CD4-positive, alpha-beta T cell treated with Interleukin-15 for 1 hour (primary cell): ENCODE data around the gene TBRG4.

ENCODE experiments used
- DNase-seq: peaks from one replicate; pipeline ENCODE4 v3.0.0-alpha.2; 2020

TBRG4 gene

DNA sequence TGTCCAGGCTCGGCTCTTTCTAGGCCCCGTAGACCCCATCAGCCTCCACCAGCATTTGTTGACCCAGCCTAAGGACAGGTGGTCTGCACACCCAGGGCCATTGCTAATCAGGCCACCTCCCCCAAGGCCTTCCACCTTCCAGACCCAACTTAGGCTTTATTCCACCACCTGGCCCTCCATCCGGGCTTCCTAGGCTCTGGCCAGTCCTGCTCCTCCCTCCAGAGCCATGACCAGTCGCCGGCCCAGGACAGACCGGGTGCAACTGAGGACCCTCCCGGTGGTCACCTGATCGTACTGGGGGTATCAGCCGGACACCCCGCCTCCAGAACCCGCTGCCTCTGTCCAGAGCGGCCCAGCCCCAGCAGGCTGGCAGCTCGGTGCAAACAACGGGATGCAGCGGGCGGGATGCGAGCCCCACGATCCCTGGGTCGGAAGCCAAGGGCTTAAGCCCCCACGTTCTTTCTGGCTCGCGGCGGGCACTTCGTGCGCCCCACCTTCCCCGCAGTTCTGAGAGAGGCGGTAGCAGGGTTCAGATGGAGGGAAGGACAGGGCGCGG is 23.3 kb downstream of the TBRG4 start:
- no peak for DNase-seq

DNA sequence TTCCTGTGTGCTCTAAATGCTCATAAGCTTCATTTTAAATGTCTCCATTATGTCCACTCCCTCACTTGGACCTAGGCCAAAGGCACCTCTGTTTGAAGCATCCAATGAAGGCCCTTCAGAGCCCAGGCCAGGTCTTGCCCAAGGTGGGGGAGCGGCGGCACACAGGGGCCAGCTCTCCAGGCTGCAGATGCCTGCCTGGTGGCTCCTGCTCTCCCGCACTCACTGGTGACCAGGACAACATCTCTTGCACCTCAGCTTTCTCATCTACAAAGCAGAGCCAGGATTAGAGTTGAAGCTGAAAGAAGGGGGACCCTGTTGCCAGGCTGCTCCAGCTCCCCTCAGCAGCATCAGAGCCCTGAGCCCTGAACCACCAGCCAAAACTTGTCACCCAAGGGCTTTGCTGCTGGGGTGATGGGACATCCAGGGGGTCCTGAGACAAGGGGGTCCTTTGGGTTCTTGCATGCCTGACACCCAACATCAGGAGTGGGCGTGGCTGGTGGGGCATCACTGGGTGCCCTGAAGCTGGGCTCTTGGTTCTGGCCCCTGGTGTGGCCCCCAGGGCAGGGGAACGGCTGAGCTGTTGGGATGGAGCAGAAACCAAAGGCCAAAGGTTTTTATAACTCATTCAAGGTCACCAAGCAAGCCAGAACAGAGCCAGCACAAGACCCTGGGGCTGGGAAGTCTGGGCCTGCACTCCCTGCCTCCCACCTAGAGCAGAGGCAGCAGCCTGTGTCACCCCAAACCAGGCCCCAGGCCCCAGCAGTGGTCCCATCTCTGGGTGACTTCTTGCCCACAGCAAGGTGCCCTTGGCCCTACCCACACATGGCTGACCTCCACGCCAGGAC is 24.0 kb downstream of the TBRG4 start:
- no peak for DNase-seq

DNA sequence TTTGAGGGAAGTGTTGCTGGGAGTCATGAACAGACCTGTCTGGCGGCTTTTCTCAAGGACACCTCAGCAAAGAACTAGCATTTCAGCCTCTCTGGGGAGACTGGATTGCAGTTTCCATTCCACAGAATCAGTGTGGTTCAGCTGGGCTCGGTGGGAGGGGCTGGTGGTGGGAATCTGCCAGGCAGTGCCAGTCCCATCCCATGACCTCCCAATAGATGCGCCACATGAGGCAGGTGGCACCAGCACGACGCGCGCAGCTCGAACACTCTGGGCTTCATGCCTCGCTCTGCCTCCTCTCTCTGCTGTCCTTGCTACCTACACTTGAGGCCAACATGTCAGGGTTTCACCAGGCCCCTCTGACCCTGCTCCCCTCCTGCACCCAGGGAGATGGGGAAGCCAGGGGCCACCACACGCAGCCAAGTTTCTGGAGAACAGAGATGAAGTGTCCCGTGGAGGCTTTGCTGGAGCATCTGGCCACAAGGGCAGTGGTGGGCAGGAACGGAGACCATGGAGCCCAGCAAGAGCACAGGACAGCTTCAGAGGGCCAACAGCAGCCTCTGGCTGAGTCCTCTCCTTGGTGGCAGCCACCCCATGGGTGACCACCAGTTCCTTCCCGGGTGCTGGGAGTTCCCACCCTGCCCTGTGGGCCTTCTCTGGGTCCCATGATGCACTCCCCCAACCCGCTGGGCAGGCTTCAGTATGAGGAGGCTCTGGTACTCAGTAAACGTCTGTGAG is 25.0 kb downstream of the TBRG4 start:
- no peak for DNase-seq

DNA sequence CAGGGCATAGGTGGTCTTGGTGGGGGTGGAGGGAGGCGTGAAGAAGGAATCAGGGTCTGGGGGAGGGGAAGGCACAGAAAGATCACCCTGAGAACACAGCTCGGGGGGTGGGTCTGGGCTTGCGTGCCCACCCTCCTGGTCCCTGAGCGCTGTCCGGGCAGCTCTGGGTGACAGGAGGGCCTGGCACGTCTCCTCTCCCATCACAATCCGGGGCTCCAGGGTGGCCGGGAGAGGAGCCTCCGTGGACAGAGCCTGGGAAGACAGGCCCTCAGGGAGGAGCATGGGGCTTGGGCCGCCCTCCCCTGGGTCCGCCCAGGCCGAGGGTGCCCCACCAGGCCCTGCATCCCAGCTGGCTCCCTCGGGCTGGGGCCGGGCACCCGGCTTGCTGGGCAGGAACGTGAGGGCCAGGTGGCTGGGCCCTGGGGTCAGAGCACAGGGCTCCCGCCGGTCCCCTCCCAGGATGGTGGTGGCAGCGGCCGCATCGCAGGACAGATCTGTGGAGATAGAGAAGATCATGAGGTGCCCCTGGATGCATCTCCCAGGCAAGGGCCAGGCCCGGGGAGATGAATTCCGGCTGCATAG is 25.8 kb downstream of the TBRG4 start:
- no peak for DNase-seq

DNA sequence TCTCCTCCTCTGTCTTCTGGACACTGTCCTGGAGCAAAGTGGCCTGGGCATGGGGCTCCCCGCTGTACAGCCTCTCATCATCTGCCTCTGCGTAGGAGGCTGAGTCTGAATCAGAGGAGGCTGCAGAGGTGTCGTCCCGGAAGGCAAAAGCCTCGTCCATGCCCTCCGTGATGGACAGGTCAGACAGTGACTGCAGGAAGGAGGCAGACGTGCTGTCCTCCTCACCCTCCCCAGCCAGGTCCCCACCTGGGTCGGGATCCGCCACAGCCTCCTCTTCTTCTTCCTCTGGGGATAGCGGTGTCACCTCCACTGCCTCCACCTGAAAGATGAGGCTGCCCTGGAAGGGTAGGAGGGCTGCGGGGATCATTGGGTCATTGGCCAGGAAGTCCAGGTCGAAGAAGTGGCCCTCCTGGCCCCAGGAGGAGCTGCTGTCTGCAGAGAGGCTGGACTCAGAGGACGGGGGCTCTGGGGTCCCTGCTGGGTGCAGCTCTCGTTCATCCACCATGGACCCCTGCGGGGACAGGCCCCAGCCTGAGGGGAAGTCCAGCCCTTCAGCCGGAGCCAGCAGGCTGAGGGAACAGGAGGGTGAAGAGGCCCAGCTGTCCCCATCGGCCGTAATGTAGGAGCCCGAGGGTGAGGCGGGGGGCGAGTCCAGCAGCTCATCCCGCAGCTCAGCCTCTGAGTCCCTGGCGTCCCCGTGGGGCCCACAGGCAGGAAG is 26.4 kb downstream of the TBRG4 start:
- no peak for DNase-seq

DNA sequence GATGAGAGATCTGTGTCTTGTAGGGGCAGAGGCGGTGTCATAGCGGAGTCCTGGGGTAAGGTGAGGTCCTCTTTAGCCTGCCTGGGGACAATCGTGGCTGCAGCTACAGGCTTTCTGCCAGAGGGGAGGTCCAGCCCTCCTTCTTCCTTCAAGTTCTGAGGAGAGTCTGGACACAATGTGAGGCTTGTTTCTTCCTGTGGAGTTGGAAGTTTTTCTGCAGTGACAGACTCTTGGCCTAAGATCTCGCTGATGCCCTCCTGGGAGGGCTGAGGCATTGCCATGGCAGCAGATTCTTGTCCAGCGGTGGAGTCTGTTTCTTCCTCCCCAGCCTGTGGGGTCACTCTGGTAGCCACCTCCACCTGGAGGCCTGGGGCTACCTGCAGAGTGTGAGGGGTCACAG is 27.2 kb downstream of the TBRG4 start:
- DNase-seq = no peak

DNA sequence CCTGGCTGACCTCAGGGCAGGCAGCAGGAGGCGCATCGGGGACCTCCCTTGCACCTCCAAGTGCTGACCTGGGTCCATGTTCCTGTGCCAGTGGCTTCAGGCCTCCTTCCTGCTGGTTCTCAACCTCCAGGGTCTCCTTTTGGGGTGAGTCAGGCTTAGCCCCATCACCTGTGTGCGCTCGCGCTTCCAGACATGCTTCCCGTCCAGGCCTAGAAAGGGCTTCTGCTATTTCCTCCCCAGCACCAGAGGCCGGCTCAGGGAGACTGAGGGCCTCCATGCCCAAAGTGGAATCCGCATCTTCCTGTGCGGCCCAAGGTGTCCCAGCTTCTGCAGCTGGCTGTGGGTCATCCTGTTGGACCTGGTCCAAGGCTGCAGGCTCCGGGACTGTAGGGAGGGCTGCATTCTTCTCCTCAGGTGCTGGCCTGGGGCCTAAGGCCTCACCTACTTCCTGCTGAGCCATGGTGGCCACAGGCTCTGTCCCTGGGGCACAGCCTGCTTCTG is 28.6 kb downstream of the TBRG4 start:
- no peak for DNase-seq

DNA sequence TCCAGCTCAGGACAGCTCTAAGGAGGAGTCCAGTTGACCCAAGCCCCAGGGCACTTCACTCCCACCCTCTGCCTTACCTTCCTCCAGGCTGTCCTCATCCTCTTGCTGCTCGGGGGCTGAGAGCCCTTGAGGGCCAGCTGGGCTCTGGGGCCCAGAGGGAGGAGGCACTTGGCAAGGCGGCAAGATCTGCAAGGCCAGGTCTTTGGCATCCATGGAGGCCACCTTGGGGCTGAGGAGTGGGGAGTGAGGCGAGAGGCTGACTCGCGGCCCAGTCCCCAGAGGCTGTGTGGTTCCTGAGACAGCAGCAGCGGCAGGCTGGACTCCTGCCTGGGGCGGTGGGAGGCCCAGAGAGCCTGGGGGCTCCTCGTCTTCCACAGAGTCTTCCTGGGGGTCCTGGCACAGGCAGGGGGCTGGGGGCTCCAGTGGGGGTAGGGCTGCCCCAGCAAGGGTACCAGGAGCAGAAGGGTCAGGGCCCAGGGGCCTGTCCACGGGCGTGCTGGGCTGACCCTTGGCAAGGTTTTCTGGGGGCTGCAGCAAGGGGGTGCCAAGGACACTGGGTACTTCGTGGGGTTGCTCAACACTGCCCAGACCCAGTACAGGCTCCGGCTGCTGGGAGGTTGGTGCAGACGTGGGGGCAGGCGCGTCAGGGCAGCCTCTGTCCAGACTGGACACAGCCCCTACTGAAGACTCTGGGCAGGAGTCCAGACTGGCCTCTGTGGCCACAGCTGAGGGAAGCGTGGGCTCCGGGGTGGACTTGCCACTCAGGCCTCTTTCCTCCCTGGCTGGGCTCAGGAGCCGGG is 29.3 kb downstream of the TBRG4 start:
- no peak for DNase-seq

DNA sequence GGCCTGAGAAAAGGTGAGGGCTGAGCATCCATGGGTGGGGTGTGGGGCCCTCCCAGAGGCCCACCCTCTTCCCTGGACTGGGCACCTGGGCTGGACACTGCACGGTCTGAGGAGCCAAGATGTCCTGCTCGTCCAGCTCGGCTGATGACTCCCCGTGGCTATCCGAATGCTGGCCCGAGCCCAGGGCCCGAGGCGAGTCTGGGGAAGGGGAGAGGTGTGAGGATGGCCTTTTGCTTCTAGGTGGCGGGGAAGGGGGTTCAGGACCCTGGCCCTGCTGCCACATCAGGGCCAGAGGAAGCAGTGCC is 29.9 kb downstream of the TBRG4 start:
- no peak for DNase-seq

DNA sequence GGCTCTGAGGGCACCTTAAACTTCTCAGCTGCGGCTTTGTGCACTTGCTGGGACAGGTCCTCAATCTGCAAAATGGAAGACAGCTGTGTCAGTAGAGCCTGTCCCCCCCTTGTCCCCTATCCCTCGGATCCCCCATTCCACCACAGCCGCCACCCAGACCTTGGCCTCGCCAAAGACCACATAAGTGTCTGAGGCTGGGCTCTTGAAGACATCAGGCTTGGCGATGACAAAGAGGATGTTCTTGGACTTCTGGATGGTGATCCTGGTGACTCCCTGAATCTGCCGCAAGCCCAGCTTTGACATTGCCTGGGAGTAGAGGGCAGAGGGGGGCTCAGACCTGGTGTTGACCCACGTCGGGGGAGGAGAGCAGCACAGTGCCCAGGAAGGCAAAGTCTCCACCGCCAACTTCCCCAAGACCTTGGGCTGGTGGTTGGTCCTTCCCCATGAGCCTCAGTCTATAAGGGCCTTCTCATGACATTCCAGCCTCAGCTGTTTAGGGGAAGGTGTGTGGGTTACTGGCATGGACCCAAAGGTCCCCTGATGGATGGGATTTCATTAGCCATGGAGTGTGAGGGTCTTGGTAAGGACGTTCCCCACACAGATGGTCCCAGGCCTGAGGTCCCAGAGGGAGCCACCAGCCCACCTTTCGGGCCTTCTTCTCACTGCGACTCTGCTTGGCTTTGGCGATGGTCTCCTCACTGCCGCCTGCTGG is 30.4 kb downstream of the TBRG4 start:
- DNase-seq = no peak

DNA sequence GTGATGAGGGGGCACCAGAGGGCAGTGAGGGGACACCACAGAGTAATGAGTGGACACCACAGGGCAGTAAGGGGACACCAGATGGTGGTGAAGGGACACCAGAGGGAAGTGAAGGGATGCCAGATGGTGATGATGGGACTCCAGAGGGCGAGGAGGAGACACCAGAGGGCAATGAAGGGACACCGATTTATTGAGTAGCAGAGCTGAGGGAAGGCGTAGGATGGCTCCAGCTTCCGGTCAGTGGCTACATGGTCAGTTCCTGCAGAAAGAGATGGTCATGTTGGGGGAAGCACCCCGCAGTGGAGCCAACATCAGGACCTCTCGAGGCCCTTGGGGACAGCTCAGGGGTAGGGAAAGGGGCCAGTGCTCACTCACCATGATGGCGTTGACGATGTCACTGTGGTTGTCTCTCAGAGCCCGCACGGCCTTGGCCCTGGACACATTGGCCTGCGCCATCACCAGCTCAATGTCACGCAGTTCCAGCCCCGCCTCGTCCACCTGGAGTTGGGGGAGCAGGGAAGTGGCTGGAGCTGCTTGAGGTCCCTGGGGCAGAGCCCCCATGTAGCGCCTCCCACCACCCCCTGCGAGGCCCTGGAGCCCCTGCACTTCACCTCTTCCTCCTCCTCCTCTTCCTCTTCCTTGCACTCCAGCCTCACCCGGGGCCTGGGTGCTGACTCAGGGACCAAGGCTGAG is 31.1 kb downstream of the TBRG4 start:
- DNase-seq = no peak

DNA sequence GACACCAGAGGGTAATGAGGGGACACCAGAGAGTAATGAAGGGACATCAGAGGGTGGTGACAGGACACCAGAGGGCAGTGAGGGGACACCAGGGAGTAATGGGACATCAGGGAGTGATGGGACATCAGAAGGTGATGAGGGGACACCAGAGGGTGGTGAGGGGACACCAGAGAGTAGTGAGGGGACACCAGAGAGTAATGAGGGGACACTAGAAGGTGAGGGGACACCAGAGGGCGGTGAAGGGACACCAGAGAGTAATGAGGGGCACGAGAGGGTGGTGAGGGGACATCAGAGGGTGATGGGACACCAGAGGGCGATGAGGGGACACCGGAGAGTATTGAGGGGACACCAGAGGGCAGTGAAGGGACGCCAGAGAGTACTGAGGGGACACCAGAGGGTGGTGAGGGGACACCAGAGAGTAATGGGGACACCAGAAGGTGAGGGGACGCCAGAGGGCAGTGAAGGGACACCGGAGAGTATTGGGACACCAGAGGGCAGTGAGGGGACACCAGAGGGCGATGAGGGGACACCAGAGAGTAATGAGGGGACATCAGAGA is 33.3 kb downstream of the TBRG4 start:
- DNase-seq = no peak

DNA sequence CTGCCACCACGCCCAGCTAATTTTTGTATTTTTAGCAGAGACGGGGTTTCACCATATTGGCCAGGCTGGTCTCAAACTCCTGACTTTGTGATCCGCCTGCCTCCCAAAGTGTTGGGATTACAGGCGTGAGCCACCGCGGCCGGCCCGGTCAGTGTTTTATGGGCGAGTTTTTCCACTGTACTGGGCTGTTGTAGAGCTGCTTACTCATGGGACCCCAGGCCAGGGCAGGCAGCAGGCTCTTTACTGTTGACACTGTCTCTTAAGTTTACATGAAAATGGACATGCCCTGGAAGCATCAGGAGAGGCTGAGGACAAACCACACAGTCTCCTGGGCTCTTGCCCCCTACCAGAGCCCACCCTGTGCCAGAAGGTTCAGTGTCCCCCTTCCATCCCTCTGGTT is 33.9 kb downstream of the TBRG4 start:
- no peak for DNase-seq

DNA sequence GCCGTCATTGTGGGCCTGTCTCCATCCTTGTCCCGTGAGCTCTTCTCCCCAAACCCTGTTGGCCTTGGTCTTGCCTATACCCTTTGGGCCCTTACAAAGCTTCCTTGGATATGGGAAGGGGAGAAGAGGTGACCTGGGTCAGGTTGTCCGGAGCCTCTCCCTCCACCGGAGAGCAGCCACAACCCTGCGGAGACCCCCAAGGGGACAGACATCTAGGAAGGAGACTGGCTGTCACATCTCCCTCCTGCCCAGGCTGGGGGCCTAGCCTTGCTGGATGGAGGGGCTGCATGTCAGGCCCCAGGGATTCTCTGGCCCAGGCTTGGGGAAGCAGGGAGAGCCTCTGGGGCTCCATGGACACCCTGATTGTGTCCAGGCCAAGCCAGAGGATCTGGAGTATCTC is 34.6 kb downstream of the TBRG4 start:
- DNase-seq = no peak

DNA sequence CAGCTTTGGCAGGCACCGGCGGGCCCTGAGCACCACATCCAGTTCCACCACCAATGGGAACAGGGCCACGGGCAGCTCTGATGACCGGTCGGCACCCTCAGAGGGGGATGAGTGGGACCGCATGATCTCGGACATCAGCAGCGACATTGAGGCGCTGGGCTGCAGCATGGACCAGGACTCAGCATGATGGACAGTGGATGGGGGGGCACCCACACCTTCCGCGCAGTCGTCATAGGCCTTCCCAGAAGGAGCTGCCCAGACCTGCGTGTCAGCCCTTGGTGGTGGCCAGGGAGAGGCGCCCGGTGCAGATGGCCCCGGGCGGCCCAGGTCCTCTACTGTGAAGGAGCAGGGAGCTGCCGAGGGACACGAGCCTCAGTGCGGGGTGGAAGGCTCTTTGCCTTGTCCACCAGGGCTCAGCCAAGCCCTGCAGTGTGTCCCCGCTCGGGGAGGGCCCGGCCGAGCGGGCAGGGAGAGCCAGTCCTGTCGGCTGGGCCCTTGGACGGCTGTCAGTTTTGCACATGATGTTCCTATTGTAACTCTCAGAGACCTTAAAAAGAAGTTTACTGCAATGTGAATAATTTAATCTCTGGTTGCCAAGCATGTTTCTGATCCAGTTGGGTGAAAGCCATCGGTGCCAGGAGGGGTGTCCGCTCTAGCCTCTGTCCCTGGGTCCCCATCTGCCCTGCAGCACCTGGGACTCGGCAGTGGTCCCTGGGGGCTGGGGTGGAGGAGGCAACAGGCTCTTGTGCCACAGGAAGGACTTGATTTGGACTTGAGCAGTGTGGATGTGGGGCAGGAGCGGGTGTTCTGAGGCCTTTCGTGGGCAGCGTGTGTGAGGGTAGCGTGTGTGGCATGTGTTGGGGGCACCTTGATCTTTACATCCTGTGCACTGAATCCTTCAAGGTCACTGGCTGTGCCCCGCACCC is 35.4 kb downstream of the TBRG4 start:
- DNase-seq = no peak

DNA sequence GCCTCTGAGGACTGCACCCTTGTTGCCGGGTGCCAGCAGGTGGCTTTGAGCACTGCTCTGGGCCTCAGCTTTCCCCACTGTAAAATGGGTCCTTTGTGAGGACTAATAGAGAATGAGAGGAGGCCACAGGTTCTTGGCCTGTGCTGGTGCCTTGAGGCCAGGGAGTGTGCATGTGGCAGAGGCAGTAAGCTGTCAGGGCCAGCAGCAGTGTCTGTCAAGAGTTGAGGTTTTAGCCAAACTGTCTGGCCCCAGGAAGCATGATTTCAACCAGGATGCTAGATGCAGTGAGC is 36.2 kb downstream of the TBRG4 start:
- no peak for DNase-seq

DNA sequence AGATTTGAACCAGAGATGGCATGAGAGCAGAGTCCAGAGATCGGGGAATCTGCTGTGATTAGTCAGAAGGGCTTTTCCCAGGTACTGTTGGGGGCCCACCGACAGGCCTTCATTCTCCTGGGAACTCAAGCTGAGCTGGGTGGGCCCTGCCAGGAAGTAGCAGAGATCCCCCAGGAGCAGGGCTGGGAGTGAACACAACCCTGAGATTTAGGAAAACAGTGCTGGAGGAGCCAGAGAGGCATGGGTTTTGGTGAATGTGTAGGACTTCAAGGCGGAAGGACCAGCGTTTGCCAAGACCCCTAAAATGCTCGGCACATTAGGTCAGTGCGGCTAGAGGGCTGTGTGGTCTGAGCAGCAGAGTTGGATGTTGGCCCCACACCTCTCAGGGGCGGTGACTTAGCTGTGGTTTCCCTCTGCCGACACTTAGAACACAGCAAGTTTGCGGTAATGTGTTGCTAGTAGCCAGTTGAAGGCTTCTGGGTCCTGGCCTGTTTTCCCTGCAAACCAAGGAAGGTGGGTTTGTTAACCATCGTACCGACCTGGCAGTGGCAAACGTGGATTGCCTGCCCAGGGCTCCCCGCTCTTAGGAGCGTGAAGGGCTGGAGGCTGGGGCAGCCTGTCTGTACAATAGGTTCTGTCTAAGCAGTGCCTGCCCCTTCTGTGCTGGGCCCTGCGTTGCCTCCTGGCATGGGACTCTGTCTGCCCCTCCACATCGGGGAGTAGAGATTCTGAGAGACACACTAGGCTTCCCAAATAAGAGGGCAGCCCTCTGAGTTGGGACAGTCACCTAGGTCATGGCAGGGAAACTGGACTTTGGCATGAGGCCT is 36.8 kb downstream of the TBRG4 start:
- DNase-seq = no peak

DNA sequence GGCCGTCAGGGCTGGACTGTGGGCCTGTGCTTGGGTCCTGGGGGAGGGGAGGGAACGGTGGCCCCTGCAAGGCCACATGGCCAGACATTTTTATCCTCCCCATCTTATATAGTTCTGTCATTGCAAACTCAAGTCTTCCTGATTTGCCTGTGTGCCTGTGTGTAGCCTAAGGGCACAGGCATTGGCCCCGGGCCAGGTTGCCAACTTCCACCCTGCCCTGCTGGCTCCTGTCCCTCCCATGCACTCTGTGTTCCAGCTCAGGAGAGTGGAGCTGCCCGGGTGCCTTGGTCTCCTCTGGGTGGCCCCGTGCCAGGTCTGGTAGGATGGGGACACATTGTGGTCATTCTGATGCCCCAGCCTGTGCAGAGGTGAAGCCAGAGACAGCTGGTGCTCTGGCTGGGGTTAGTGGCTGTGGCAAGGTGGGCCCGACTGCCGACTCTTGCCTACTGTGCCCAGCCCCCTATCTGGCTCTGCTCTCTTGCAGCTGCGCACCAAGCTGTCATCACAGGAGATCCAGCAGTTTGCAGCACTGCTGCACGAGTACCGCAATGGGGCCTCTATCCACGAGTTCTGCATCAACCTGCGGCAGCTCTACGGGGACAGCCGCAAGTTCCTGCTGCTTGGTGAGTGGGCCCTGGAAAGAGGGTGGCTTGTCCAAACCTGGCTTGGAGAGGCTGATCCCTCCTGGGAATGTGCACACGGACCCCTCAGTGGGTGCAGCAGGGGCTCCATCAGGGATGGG is 37.5 kb downstream of the TBRG4 start:
- no peak for DNase-seq
